H1 (cell line): ENCODE measurements around the gene CRYBA4. TPM values are rescaled to one million over a fixed set of nuclear protein-coding genes. Genes with fewer than 3 reads are reported as not detected.
A peak's percentile ranks its signal among the peaks of the same experiment; 100 is the strongest.

Experiments
- CTCF ChIA-PET: fragments of 300-600 bp; sonication (Branson Sonifier 250); formaldehyde crosslinking; loops from one replicate; lab custom pipeline; 2021; ENCODE audit not compliant: partially characterized antibody; lab: Charles Lee
- POLR2A ChIA-PET: fragments of 300-600 bp; sonication (Branson Sonifier 250); formaldehyde crosslinking; loops from one replicate; lab custom pipeline; 2021; ENCODE audit warnings: inconsistent platforms; ENCODE audit not compliant: partially characterized antibody; lab: Charles Lee
- DNase-seq, 2 experiments: peaks; one replicate each; pipeline versions ENCODE4 v3.0.0 to v3.0.0-alpha.2; 2010 to 2022; ENCODE audit warnings: low spot score in 2 of 2, low read depth in 1 of 2, mixed read lengths in 1 of 2
- FAIRE-seq: peaks from 2 replicates; lab custom pipeline; 2011; peaks lifted over from hg19 to GRCh38; lab: Jason Lieb, UNC
- H2AFZ ChIP-seq: 2 replicates; pipeline ENCODE4 v1.8.1; 2012; ENCODE audit warnings: low read length, inconsistent platforms
- H2AK5ac ChIP-seq: 2 replicates; pipeline ENCODE4 v1.6.1; 2013; ENCODE audit warnings: low read depth, low read length
- H2BK120ac ChIP-seq: replicated peaks from 2 replicates; pipeline ENCODE3; 2013; ENCODE audit warnings: low read depth, low read length, inconsistent platforms
- H2BK12ac ChIP-seq: 2 replicates; pipeline ENCODE4 v1.6.1; 2013; ENCODE audit warnings: low read depth, low read length
- H2BK15ac ChIP-seq: 2 replicates; pipeline ENCODE4 v1.6.1; 2013; ENCODE audit warnings: low read length
- H2BK20ac ChIP-seq: 2 replicates; pipeline ENCODE4 v1.6.1; 2013; ENCODE audit warnings: low read length
- H2BK5ac ChIP-seq: 2 replicates; pipeline ENCODE4 v1.6.1; 2013; ENCODE audit warnings: low read depth, low read length
- H3K14ac ChIP-seq: 2 replicates; pipeline ENCODE4 v1.6.1; 2013; ENCODE audit warnings: inconsistent platforms; ENCODE audit not compliant: insufficient read length
- H3K18ac ChIP-seq: 2 replicates; pipeline ENCODE4 v1.6.1; 2013; ENCODE audit warnings: low read length; ENCODE audit errors: extremely low read depth
- H3K23ac ChIP-seq: 2 replicates; pipeline ENCODE4 v1.6.1; 2013; ENCODE audit warnings: inconsistent platforms; ENCODE audit not compliant: insufficient read length
- H3K23me2 ChIP-seq: 2 replicates; pipeline ENCODE4 v1.6.1; 2013; ENCODE audit warnings: low read depth, low read length
- H3K27ac ChIP-seq: 2 replicates; pipeline ENCODE4 v1.6.1; 2011; ENCODE audit warnings: low read depth, low read length, inconsistent platforms
- H3K27me3 ChIP-seq, 4 experiments: replicated peaks in 1 of 4; 1 replicate in 1 of 4; 2 replicates in 3 of 4; pipeline versions ENCODE4 v1.6.1 to v1.8.1; 2011 to 2013; ENCODE audit warnings: low read length in 3 of 4, mild to moderate bottlenecking in 3 of 4, inconsistent platforms in 2 of 4, mixed read lengths in 2 of 4, moderate library complexity in 1 of 4; ENCODE audit not compliant: control insufficient read depth in 3 of 4, insufficient read depth in 3 of 4; ENCODE audit errors: extremely low read depth in 1 of 4
- H3K36me3 ChIP-seq, 4 experiments: 2 replicates each; pipeline versions ENCODE4 v1.6.1 to v1.8.1; 2011 to 2013; ENCODE audit warnings: mild to moderate bottlenecking in 4 of 4, low read length in 3 of 4, moderate library complexity in 2 of 4, control low read depth in 1 of 4, inconsistent platforms in 1 of 4; ENCODE audit not compliant: insufficient read depth in 4 of 4, control insufficient read depth in 2 of 4
- H3K4ac ChIP-seq: replicated peaks from 2 replicates; pipeline ENCODE3; 2013; ENCODE audit warnings: low read length, low read depth, mixed read lengths, inconsistent platforms; ENCODE audit not compliant: insufficient read length
- H3K4me1 ChIP-seq, 4 experiments: replicated peaks in 1 of 4; 1 replicate in 1 of 4; 2 replicates in 3 of 4; pipeline versions ENCODE4 v1.6.1 to v1.8.1; 2011 to 2013; ENCODE audit warnings: low read length in 3 of 4, inconsistent platforms in 2 of 4, mixed read lengths in 1 of 4; ENCODE audit not compliant: insufficient read depth in 4 of 4, control insufficient read depth in 3 of 4
- H3K4me2 ChIP-seq, 2 experiments: 2 replicates each; pipeline versions ENCODE4 v1.6.1 to v1.8.1; 2011 to 2013; ENCODE audit warnings: low read depth in 2 of 2, low read length in 2 of 2, control low read depth in 1 of 2, inconsistent platforms in 1 of 2, mild to moderate bottlenecking in 1 of 2; ENCODE audit not compliant: insufficient read depth in 1 of 2
- H3K4me3 ChIP-seq, 4 experiments: fragments of 200-600, 300-600 bp in 1 of 4; sonication (generic), shearing (Covaris generic), sonication (Bioruptor Twin) in 1 of 4; 2 replicates each; pipeline versions ENCODE4 v1.5.1 to v1.8.1; 2011 to 2016; ENCODE audit warnings: low read length in 4 of 4, low read depth in 3 of 4, control low read depth in 2 of 4, inconsistent platforms in 2 of 4, mild to moderate bottlenecking in 2 of 4, mixed read lengths in 1 of 4, moderate library complexity in 1 of 4; ENCODE audit not compliant: insufficient read depth in 2 of 4; ENCODE audit errors: extremely low read depth in 1 of 4
- H3K56ac ChIP-seq: replicated peaks from 2 replicates; pipeline ENCODE3; 2013; ENCODE audit warnings: low read depth, mild to moderate bottlenecking, mixed read lengths, low read length, inconsistent platforms; ENCODE audit not compliant: insufficient read length
- H3K79me1 ChIP-seq: 2 replicates; pipeline ENCODE4 v1.6.1; 2013; ENCODE audit warnings: low read depth, low read length, control low read depth
- H3K79me2 ChIP-seq, 2 experiments: 2 replicates each; pipeline versions ENCODE4 v1.6.1 to v1.8.1; 2012 to 2013; ENCODE audit warnings: low read length in 2 of 2, mild to moderate bottlenecking in 2 of 2, inconsistent platforms in 1 of 2; ENCODE audit not compliant: insufficient read depth in 2 of 2, control insufficient read depth in 1 of 2
- H3K9ac ChIP-seq, 4 experiments: replicated peaks in 1 of 4; 1 replicate in 1 of 4; 2 replicates in 3 of 4; pipeline versions ENCODE4 v1.6.1 to v1.8.1; 2011 to 2013; ENCODE audit warnings: low read depth in 3 of 4, low read length in 3 of 4, control low read depth in 2 of 4, mild to moderate bottlenecking in 2 of 4, moderate library complexity in 2 of 4, inconsistent platforms in 1 of 4; ENCODE audit errors: extremely low read depth in 1 of 4
- H3K9me3 ChIP-seq, 2 experiments: 2 replicates each; pipeline versions ENCODE4 v1.6.1 to v1.8.1; 2012 to 2013; ENCODE audit warnings: mild to moderate bottlenecking in 2 of 2, moderate library complexity in 2 of 2, control low read depth in 1 of 2, inconsistent platforms in 1 of 2, low read depth in 1 of 2, low read length in 1 of 2, mixed read lengths in 1 of 2; ENCODE audit not compliant: insufficient read depth in 2 of 2
- H4K20me1 ChIP-seq, 2 experiments: replicated peaks in 1 of 2; 2 replicates each; pipeline versions ENCODE3 to v1.8.1; 2011 to 2013; ENCODE audit warnings: inconsistent platforms in 2 of 2, low read length in 2 of 2, mild to moderate bottlenecking in 1 of 2; ENCODE audit not compliant: insufficient read depth in 2 of 2, control insufficient read depth in 1 of 2
- H4K5ac ChIP-seq: 2 replicates; pipeline ENCODE4 v1.6.1; 2013; ENCODE audit warnings: low read length, low read depth, mixed read lengths, inconsistent platforms; ENCODE audit not compliant: insufficient read length
- H4K8ac ChIP-seq: 2 replicates; pipeline ENCODE4 v1.8.0; 2013; ENCODE audit warnings: mild to moderate bottlenecking, moderate library complexity, low read length, inconsistent platforms; ENCODE audit not compliant: insufficient read depth; ENCODE audit errors: extremely low read depth
- H4K91ac ChIP-seq: replicated peaks from 2 replicates; pipeline ENCODE3; 2013; ENCODE audit warnings: low read length, mixed read lengths, inconsistent platforms; ENCODE audit not compliant: insufficient read length
- JUN ChIP-seq: IDR thresholded peaks from 2 replicates; pipeline ENCODE4 v1.6.1; 2011; ENCODE audit warnings: low read depth, mild to moderate bottlenecking, improper control_type of control experiment, low read length
- POLR2A ChIP-seq, 2 experiments: IDR thresholded peaks; 1 replicate in 1 of 2; 2 replicates in 1 of 2; pipeline ENCODE4 v1.6.1; 2011; ENCODE audit warnings: low read depth in 2 of 2, low read length in 2 of 2, mild to moderate bottlenecking in 2 of 2; ENCODE audit errors: control extremely low read depth in 1 of 2
- WGBS, 2 experiments: shearing (Covaris generic) in 1 of 2; methylation state at CpG; one replicate each; pipeline versions ENCODE4 v1.1.6 to v1.1.7; 2013 to 2015; ENCODE audit warnings: low lambda C conversion rate in 2 of 2, mixed read lengths in 2 of 2, inconsistent platforms in 1 of 2, low coverage in 1 of 2, missing lambda C conversion rate in 1 of 2; ENCODE audit not compliant: insufficient replicate concordance in 2 of 2, insufficient coverage in 1 of 2, insufficient read length in 1 of 2; ENCODE audit errors: extremely low coverage in 1 of 2, missing lambda C conversion rate in 1 of 2; 5-methylcytosine and 5-hydroxymethylcytosine counted together
- polyA plus RNA-seq, 7 experiments: library from polyadenylated mRNA; depleted of rRNA in 3 of 7; stranded (reverse) in 5 of 7; unstranded in 2 of 7; fragments of >200 nt in 5 of 7; fragments of 200-250 nt in 2 of 7; gene quantifications; 1 replicate in 5 of 7; 2 replicates in 1 of 7; 4 replicates in 1 of 7; pipeline versions ENCODE4 v1.2.1 to v1.2.3, GENCODE V29; 2011 to 2013; ENCODE audit warnings: missing spikeins in 2 of 7, mixed read lengths in 2 of 7
- total RNA-seq: library from RNA; stranded (reverse); fragmentation: NEBNext Ultra II Directional; extraction: Animal tissue kit (Norgen Biotek cat#: 25700); gene quantifications from 2 replicates; pipeline ENCODE4 v1.2.1, GENCODE V29; 2021

Gene CRYBA4
- total and polyA plus RNA-seq, 2 of the 8 experiments (the other 6 are each of a cell fraction or from before 2014, with no cell fraction given): 0.67 to 3.1 TPM

GRCh38 chr22:26675687-26676268 lies 54.0 kb downstream of the CRYBA4 start:
- Histone ChIP-seq H3K56ac (no peak overlapping the region), H2BK5ac (no peak overlapping the region), H3K4ac (no peak overlapping the region), H2AK5ac (no peak overlapping the region), H4K91ac (no peak overlapping the region), H2BK15ac (no peak overlapping the region), H3K18ac (no peak overlapping the region), H3K4me2 (no peak overlapping the region), H2AFZ (no peak overlapping the region), H3K14ac (no peak overlapping the region), H3K79me1 (peaks cover 5% of the 10 kb centered on the region), H2BK12ac (no peak overlapping the region), H4K20me1 (no peaks in the 10 kb centered on the region), H3K23ac (no peak overlapping the region), H3K79me2 (peaks cover 0 to 8% of the 10 kb centered on the region in 2 experiments; a peak in 2 of 4 replicates), H2BK120ac (no peak overlapping the region), H4K8ac (no peak overlapping the region), H3K36me3 (no peaks in the 10 kb centered on the region; a peak in 1 of 8 replicates), H2BK20ac (no peak overlapping the region; the same call in 1 of the 2 replicates), H4K5ac (no peak overlapping the region), H3K23me2 (peaks cover 11% of the 10 kb centered on the region), H3K4me1 (peaks cover 4 to 21% (median 14%) of the 10 kb centered on the region in 4 experiments), H3K9ac (no peak overlapping the region), H3K9me3 (no peaks in the 10 kb centered on the region), H3K4me3 (no peak overlapping the region), H3K27me3 (no peaks in the 10 kb centered on the region), H3K27ac (no peak overlapping the region)
- TF ChIP-seq POLR2A (IDR thresholded peaks at IDR 0.05; ENCODE audit: control extremely low read depth in 1 of 2, low read depth in 2 of 2, low read length in 2 of 2) (peak in 1 of 2 experiments; percentile 53; a peak in 2 of 3 replicates), JUN (no peak)
- DNase-seq (no peak), FAIRE-seq (no peak)
- WGBS, 2 experiments: 88% methylated on average over 4 of the region's 4 CpGs; no CpG with 5 or more reads in 1 of the 2 experiments
- ChIA-PET CTCF (interaction anchor here (0.8 to 1.2 kb wide), 2 partner anchors 192 to 274 kb away, joined by 3 to 4 read pairs; partner anchors contain the start of genes HPS4 and SRRD), POLR2A (interaction anchor here (0.6 to 1.5 kb wide), 5 partner anchors 10 to 194 kb away, joined by 3 to 6 read pairs (median 3); no protein-coding TSS in a partner anchor)
